ENCODE measurements around the gene CPA4.

CPA4 gene

GRCh38 chr7:130333832-130334231 lies 40.9 kb downstream of the CPA4 start:
- Histone ChIP-seq H3K9me3 (no peaks in the 10 kb centered on the region), H3K27me3 (no peaks in the 10 kb centered on the region), H3K27ac (no peak overlapping the region), H3K36me3 (no peaks in the 10 kb centered on the region), H3K4me1 (peaks cover 0 to 10% (median 3%) of the 10 kb centered on the region in 4 donors), H3K4me3 (no peak overlapping the region)
- TF ChIP-seq, protein P1, sequence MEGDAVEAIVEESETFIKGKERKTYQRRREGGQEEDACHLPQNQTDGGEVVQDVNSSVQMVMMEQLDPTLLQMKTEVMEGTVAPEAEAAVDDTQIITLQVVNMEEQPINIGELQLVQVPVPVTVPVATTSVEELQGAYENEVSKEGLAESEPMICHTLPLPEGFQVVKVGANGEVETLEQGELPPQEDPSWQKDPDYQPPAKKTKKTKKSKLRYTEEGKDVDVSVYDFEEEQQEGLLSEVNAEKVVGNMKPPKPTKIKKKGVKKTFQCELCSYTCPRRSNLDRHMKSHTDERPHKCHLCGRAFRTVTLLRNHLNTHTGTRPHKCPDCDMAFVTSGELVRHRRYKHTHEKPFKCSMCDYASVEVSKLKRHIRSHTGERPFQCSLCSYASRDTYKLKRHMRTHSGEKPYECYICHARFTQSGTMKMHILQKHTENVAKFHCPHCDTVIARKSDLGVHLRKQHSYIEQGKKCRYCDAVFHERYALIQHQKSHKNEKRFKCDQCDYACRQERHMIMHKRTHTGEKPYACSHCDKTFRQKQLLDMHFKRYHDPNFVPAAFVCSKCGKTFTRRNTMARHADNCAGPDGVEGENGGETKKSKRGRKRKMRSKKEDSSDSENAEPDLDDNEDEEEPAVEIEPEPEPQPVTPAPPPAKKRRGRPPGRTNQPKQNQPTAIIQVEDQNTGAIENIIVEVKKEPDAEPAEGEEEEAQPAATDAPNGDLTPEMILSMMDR (IDR thresholded peaks at IDR 0.05): no peak
- DNase-seq: no peak
- intact Hi-C loops (cut with DNase I; ENCODE audit: low total_unique reads): no loop called here

DNA sequence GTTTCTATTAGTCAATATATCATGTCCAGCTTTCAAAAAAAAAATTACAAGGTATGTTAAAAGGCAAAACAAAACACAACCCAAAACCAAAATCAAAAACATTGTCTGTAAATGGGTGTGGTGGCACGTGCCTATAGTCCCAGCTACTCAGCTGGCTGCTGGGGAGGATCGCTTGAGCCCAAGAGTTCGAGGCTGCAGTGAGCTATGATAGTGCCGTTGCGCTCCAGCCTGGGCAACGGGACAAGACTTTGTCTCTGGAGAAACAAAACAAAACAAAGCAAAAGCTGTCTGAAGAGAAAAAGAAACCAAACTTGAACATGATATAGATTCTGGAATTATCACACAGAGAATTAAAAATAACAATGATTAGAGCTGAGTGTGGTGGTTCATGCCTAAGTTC lies 41.3 kb downstream of the CPA4 start:
- no peak for DNase-seq
- Histone ChIP-seq H3K27me3 (no peaks in the 10 kb centered on the region), H3K36me3 (no peaks in the 10 kb centered on the region), H3K9me3 (no peaks in the 10 kb centered on the region), H3K4me3 (no peak overlapping the region), H3K27ac (no peak overlapping the region), H3K4me1 (peaks cover 0 to 10% (median 3%) of the 10 kb centered on the region in 4 donors)
- TF ChIP-seq, protein P1 (IDR thresholded peaks at IDR 0.05): no peak
- intact Hi-C loops (cut with DNase I; ENCODE audit: low total_unique reads): no loop called here

DNA sequence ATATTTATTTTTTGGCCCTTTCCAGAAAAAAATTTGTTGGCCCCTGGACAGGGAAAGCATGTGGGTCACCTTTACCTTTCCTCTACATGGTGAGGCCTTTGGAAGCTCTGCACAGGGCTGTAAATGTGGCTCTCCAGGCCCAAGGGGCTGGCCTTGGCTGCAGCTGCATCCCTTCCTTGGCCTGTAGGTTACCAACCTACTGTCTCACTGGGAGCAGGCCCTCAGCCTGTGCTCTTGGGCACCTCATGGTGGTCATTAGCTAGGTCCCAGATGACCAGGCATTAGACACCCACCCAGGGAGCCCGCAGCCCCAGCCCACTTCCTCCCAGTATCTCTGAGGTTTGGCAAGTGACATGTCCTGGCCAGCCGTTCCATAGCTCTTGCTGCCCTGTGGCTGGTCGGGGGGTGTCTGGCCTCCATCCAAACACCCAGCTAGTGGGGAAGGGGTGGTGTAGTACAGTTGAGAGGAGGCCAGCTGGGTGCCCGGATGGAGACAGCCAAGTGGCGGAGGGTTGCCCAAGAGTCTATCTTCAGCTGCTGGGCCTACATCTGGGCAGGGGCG lies 44.5 kb downstream of the CPA4 start:
- H3K27ac ChIP-seq: no peak overlapping the region
- H3K36me3 ChIP-seq: no peaks in the 10 kb centered on the region
- no peaks in the 10 kb centered on the region for H3K9me3 ChIP-seq
- intact Hi-C loops (cut with DNase I; ENCODE audit: low total_unique reads): no loop called here
- no peak overlapping the region for H3K4me3 ChIP-seq
- no peak for DNase-seq
- H3K4me1 ChIP-seq: peaks cover 0 to 10% (median 3%) of the 10 kb centered on the region in 4 donors
- no peaks in the 10 kb centered on the region for H3K27me3 ChIP-seq
- TF ChIP-seq, protein P1 (IDR thresholded peaks at IDR 0.05): no peak

- Histone ChIP-seq H3K9me3 (no peaks in the 10 kb centered on the region), H3K36me3 (no peaks in the 10 kb centered on the region), H3K27me3 (no peaks in the 10 kb centered on the region), H3K27ac (no peak overlapping the region), H3K4me3 (no peak overlapping the region), H3K4me1 (peaks cover 0 to 10% (median 3%) of the 10 kb centered on the region in 4 donors)
- no peak for DNase-seq
- TF ChIP-seq, protein P1 (IDR thresholded peaks at IDR 0.05): no peak
- intact Hi-C loops (cut with DNase I; ENCODE audit: low total_unique reads): no loop called here
Measured at GRCh38 chr7:130338233-130338632, 45.3 kb downstream of the CPA4 start.

- Histone ChIP-seq H3K4me3 (no peak overlapping the region), H3K27me3 (no peaks in the 10 kb centered on the region), H3K4me1 (no peaks in the 10 kb centered on the region), H3K9me3 (no peaks in the 10 kb centered on the region), H3K27ac (no peak overlapping the region), H3K36me3 (no peaks in the 10 kb centered on the region)
- DNase-seq: no peak
- TF ChIP-seq, protein P1 (IDR thresholded peaks at IDR 0.05): no peak
- intact Hi-C loops (cut with DNase I; ENCODE audit: low total_unique reads): no loop called here
Measured at GRCh38 chr7:130341882-130342281, 48.9 kb downstream of the CPA4 start.
